Coronary artery (tissue), 2 donors: ENCODE results near the gene CHD9NB.
"Not testable (repeated sequence)": the region's sequence is repeated elsewhere in the genome, so short reads cannot be mapped to it uniquely, and the experiment has no call there.

Experiments
- DNase-seq: peaks from one replicate; pipeline ENCODE4 v3.0.0-alpha.2; 2017; ENCODE audit warnings: low spot score
- H3K27ac ChIP-seq, 2 donors: fragments of 200-600 bp; sonication (generic); one replicate each; pipeline ENCODE4 v1.5.1; 2016 to 2019
- H3K4me3 ChIP-seq: fragments of 200-600 bp; sonication (generic); 2 replicates; pipeline ENCODE4 v1.5.1; 2016; ENCODE audit warnings: mild to moderate bottlenecking, moderate library complexity
- CTCF ChIP-seq: fragments of 200-600 bp; sonication (generic); IDR thresholded peaks from one replicate; pipeline ENCODE4 v1.5.1; 2019; ENCODE audit warnings: antibody characterized with exemption

Gene CHD9NB

GRCh38 chr16:53048139-53048915, 4.4 kb downstream of the CHD9NB start:
- no peak for DNase-seq
- no peak for TF ChIP-seq CTCF
- H3K4me3 ChIP-seq: no peak overlapping the region
- H3K27ac ChIP-seq: no peak overlapping the region

GRCh38 chr16:53047515-53047914, 5.2 kb downstream of the CHD9NB start:
- H3K27ac ChIP-seq, DNase-seq, H3K4me3 ChIP-seq: not testable (repeated sequence)

GRCh38 chr16:53045341-53046220, 7.1 kb downstream of the CHD9NB start:
- no peak for DNase-seq
- Histone ChIP-seq H3K27ac (no peak overlapping the region), H3K4me3 (no peak overlapping the region)
- TF ChIP-seq CTCF: no peak

- no peak for DNase-seq
- Histone ChIP-seq H3K27ac (peak overlapping the region in 1 of 2 donors; percentile 40), H3K4me3 (peak overlapping the region; percentile 34)
- no peak for TF ChIP-seq CTCF
These were observed 8.6 kb downstream of the CHD9NB start for GRCh38 chr16:53043986-53044601.

GRCh38 chr16:53043428-53043831, 9.3 kb downstream of the CHD9NB start:
- no peak for DNase-seq
- Histone ChIP-seq H3K27ac (peak overlapping the region in 1 of 2 donors; percentile 40), H3K4me3 (peak overlapping the region; percentile 34)
- no peak for TF ChIP-seq CTCF

- TF ChIP-seq CTCF: no peak
- Histone ChIP-seq H3K4me3 (peak overlapping the region; percentile 34), H3K27ac (peak overlapping the region in 1 of 2 donors; percentile 40)
- no peak for DNase-seq
These were observed 10.4 kb downstream of the CHD9NB start for GRCh38 chr16:53042235-53042701.

- Histone ChIP-seq H3K27ac (peak overlapping the region in 1 of 2 donors; percentile 40), H3K4me3 (no peak overlapping the region)
- no peak for TF ChIP-seq CTCF
- no peak for DNase-seq
These were observed 11.2 kb downstream of the CHD9NB start for GRCh38 chr16:53041320-53042051.
